ENCODE measurements around the gene AMH. TPM values are rescaled to one million over a fixed set of nuclear protein-coding genes. Genes with fewer than 3 reads are reported as not detected.

Gene AMH
- polyA plus RNA-seq, 1 donor: 3.2 TPM

- no peak for DNase-seq
Observed at GRCh38 chr19:2219726-2220125, 29.4 kb upstream of the AMH start.

GRCh38 chr19:2221250-2221831 lies 27.8 kb upstream of the AMH start:
- DNase-seq: no peak

- DNase-seq: no peak
Observed at GRCh38 chr19:2221918-2222317, 27.2 kb upstream of the AMH start.

DNA sequence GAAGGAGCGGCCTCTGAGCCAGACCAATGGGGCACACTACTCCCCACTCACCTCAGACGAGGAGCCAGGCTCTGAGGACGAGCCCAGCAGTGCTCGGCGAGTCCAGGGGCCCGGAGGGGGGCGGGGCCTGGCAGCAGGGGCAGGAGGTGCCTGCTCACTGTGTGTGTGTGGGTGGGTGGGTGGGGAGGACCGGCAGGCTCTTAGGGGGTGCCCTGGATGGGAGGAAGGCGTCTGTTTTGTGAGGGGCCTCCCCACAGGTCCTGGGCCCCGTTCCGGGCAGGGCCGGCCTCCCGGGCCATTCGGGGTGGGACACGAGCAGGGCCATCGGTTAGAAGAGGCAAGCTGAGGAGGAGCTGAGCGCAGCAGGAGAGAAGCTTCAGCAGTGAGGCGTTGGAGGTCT lies 25.7 kb upstream of the AMH start:
- no peak for DNase-seq

DNA sequence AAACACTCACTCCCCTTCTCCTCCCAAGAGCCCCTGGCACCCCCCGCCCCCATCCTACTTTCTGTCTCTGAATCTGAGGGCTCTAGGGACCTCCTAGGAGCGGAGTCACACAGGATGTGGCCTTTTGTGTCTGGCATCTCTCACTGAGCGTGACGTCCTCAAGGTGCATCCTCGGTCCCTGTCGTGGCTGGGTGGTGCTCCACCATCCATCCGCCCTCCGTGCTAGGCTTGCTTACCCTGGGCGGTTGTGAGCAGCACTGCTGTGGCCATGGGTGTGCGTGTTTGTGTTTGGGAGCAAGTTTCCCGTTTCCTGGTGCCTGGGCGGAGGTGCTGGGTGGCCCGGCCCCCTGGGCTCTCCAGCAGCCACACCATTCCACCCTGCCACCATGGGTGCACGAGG lies 25.2 kb upstream of the AMH start:
- DNase-seq: no peak

DNA sequence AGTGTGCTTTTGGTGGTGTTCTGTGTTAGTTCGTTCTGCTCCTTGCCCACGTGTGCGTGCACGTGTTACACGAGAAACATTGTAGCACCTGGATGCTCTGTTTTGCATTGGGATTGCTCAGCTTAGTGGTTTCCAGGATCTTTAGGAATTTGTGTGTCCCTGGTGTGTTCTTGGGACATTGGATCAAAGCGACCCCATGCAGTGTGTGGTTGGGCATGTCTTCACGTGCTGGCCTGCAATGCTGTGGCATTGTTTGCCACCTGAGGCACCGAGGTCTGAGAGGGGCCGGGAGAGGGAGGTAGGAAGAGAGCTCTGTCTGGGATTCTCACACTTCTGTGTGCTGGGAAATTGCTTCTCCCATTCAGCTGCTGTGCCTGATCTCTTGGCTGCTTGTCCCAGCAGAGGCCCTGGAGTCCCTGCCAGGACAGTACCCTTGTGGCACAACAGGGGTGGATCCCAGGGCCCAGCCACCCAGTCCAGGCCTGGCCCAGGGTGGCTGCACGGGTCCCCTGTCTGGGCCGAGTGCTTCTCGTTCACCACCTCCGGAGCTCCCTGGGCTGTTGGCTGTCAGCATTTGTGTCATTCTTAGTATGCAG lies 24.3 kb upstream of the AMH start:
- DNase-seq: no peak

- no peak for DNase-seq
Observed at GRCh38 chr19:2225415-2226050, 23.6 kb upstream of the AMH start.

DNA sequence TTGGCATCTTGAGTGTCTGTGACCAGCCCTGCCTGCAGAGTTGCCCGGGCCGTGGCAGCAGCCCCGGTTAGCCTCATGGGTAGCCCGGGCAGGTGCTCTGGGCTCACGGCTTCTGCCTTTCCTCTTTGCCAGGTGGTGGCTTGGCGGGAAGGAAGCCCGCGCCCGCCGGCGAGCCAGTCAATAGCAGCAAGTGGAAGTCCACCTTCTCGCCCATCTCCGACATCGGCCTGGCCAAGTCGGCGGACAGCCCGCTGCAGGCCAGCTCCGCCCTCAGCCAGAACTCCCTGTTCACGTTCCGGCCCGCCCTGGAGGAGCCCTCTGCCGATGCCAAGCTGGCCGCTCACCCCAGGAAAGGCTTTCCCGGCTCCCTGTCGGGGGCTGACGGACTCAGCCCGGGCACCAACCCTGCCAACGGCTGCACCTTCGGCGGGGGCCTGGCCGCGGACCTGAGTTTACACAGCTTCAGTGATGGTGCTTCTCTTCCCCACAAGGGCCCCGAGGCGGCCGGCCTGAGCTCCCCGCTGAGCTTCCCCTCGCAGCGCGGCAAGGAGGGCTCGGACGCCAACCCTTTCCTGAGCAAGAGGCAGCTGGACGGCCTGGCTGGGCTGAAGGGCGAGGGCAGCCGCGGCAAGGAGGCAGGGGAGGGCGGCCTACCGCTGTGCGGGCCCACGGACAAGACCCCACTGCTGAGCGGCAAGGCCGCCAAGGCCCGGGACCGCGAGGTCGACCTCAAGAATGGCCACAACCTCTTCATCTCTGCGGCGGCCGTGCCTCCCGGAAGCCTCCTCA lies 22.9 kb upstream of the AMH start:
- DNase-seq: no peak

DNA sequence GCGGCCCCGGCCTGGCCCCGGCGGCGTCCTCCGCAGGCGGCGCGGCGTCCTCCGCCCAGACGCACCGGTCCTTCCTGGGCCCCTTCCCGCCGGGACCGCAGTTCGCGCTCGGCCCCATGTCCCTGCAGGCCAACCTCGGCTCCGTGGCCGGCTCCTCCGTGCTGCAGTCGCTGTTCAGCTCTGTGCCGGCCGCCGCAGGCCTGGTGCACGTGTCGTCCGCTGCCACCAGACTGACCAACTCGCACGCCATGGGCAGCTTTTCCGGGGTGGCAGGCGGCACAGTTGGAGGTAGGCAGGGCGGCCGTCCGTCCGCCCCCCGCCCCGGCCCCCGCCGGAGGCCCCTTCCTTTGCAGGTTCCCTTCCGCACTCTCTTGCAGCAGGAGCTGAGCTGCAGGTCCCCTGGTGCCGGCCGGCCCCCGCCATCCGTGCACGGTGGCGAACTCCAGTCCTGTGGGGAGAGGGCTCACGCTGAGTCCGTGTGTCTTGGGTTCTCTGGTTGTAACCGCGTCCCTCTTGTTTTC lies 22.2 kb upstream of the AMH start:
- no peak for DNase-seq

DNA sequence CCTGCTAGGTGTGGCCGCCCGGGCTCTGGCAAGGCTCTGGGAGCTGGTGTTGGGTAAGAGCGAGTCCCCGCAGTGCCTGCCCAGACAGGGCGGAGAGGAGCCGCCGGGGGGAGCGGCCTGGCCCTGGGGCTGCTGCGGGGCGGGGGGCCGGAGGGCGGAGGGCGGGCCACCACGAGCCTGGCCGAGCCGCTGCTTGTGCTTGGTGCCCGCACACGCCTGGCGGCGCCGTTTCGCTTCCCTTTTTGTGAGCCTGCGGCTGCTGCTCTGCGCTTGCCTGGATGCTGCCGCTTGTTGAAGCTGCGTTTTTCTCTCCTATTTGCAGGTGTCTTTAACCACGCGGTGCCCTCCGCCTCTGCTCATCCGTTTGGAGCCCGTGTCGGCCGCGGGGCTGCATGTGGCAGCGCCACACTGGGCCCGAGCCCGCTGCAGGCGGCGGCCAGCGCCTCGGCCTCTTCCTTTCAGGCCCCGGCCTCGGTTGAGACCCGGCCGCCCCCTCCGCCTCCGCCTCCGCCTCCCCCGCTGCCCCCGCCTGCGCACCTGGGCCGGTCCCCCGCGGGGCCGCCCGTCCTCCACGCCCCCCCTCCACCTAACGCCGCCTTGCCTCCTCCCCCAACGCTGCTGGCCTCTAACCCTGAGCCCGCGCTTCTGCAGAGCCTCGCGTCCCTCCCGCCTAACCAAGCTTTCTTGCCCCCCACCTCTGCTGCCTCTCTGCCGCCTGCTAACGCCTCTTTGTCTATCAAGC lies 21.5 kb upstream of the AMH start:
- no peak for DNase-seq

- DNase-seq: no peak
Observed at GRCh38 chr19:2228157-2229030, 20.7 kb upstream of the AMH start.

DNA sequence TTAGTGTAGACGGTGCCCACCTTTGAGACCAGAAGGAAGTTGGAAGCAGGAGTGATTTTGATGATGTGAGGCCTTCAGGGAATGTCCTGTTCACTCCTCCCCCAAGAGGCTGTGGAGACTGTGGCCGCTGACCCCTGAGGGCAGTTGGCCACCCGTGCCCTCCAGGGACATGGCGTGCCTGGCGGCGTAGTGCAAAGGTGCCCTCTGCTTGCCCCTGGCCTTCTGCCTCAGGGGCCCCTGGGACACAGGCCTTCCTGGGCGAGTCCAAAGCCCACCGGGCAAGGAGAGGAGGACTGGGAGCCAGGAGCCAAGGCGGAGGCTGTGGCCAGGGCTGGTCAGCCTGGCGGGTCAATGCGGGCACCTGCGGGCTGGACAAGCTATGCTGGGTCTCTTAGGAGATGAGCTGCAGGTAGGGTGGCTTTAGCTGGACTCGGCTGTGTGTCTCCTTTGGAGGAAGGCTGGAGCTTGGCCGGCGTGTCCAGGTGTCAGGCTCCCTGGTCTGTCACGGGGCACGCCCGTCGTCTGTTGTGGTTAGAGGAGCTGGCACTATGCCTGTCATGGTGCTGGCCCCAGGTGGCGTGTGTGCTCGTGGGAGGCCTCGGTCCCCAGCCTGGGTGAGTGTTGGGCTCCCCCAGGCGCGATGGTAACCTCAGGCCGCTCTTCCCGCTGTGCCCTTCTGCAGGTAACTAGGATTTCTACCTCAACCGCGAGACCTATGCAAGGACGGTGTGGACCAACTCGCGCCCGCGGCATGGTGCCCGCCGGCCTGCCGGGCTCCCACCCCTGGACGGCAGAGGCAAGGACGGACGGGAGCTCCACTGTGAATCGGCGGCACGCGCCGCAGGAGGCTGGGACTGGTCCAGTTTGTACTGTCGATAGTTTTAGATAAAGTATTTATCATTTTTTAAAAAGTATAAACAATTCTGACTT lies 19.8 kb upstream of the AMH start:
- DNase-seq: no peak

GRCh38 chr19:2230033-2230531 lies 19.0 kb upstream of the AMH start:
- DNase-seq: no peak

DNA sequence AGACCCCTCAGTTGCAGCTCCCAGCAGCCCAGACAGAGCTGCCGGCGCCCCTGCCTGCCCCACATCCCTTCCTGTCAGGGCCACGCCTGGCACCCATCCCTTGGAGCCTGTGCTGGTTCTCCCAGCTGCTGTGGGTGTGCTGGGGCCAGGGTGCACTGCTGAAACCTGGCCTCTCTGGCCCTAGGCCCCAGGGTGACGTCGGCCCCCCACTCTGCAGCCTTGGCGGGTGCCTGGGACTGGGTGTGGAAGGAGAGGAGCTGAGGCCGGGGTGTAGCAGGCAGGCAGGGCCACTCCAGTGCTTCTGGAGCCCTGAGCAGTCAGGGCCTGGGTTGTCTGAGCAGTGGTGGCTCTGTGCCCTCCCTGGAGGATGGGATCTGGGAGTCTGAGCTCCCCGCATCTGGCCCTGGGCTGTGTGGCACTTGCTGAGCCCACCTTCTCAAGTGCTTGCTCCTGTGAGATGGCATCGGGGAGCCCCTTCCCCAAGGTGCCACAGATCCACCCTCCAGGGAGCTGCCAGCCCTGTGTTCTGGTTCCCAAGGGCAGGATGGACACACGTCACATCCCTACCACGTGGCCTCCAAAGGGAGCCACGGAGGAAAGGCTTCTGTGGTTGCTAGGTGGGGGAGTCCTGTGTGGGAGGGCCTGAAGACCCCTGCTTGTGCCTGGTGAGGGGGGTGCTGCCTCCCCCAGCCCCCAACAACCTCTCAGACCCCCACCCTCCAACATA lies 18.2 kb upstream of the AMH start:
- DNase-seq: no peak

GRCh38 chr19:2231621-2232221 lies 17.4 kb upstream of the AMH start:
- DNase-seq: no peak

GRCh38 chr19:2232286-2233151 lies 16.6 kb upstream of the AMH start:
- DNase-seq: no peak

DNA sequence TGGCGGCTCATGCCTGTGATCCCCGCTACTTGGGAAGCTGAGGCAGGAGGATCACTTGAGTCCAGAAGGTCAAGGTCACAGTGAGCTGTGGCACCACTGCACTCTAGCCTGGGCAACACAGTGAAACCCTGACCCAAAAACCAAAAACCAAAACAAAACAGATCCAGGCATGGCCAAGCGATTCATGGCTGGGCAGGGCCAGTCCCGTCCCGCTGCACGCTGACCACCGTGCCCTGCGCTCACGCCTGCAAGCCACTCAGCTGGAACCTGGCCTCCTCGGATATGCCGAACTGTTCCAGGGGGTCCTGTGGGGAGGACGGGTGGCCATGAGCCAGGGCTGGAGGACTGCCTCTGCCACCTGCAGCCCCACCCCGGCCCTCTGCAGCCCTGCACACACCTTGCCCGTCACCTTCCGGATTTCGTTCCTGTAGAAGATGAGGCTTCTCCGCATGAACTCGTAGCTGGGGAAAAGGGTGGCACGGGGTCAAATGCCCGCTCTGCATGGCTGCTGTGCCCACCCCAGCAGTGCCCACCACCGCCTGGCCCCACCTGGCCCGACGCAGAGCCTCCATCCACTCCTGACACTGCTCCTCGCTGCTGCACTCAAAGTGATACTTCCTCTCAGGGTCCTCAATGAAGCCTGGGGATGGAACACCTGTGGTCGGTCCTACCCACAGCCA lies 15.4 kb upstream of the AMH start:
- DNase-seq: no peak
